ENCODE results near the gene SLC35G3.

The SLC35G3 gene

DNA sequence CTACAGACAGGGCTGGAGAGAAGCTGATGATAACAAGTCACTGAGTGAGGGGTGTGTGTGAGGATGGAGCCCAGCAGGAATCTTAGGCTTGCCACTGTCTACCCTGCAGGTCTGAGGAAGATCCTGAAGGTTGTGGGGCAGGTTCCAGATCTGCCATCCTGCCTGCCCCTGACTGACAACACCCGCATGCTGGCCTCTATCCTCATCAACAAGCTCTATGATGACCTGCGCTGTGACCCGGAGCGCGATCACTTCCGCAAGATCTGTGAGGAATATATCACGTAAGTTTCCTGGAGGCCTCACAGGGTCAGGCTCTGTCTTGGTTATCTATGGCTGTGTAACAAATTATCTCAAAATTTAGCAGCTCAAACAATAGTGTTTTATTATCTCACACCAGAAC is 30.3 kb downstream of the SLC35G3 start:
- no peak overlapping the region for H3K4me3 ChIP-seq (ENCODE audit: low read depth, low read length)
- TF ChIP-seq, protein P1, sequence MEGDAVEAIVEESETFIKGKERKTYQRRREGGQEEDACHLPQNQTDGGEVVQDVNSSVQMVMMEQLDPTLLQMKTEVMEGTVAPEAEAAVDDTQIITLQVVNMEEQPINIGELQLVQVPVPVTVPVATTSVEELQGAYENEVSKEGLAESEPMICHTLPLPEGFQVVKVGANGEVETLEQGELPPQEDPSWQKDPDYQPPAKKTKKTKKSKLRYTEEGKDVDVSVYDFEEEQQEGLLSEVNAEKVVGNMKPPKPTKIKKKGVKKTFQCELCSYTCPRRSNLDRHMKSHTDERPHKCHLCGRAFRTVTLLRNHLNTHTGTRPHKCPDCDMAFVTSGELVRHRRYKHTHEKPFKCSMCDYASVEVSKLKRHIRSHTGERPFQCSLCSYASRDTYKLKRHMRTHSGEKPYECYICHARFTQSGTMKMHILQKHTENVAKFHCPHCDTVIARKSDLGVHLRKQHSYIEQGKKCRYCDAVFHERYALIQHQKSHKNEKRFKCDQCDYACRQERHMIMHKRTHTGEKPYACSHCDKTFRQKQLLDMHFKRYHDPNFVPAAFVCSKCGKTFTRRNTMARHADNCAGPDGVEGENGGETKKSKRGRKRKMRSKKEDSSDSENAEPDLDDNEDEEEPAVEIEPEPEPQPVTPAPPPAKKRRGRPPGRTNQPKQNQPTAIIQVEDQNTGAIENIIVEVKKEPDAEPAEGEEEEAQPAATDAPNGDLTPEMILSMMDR (IDR thresholded peaks at IDR 0.05; ENCODE audit: low read depth, low read length), result no peak

- no peak overlapping the region for H3K4me3 ChIP-seq (ENCODE audit: low read depth, low read length)
- TF ChIP-seq, protein P1 (IDR thresholded peaks at IDR 0.05; ENCODE audit: low read depth, low read length), result no peak
Observed at GRCh38 chr17:35162755-35163154, 31.4 kb downstream of the SLC35G3 start.

DNA sequence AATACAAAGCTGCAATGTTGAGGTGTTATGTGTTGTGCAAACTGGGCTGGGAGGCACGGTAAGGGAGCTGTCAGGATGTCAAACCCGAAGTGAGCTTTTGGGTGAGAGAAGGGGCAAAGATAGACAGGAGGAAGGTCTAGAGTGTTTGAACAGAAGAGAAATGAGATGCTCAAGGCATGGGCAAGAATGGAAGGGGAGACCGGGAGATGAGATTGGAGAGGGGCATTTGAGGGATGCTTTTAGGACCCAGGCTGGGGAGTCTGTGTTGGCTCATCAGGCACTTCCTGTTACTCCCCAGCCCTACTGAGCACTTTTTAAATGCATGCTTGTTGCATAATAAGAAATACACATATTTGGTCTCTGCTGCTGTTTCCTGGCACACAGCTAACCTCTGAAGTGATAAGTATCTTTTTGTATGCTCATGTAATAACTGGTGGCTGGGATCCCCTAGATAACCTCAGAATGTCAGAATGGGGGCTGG is 32.9 kb downstream of the SLC35G3 start:
- H3K4me3 ChIP-seq (ENCODE audit: low read depth, low read length), result no peak overlapping the region
- TF ChIP-seq, protein P1 (IDR thresholded peaks at IDR 0.05; ENCODE audit: low read depth, low read length), result no peak

DNA sequence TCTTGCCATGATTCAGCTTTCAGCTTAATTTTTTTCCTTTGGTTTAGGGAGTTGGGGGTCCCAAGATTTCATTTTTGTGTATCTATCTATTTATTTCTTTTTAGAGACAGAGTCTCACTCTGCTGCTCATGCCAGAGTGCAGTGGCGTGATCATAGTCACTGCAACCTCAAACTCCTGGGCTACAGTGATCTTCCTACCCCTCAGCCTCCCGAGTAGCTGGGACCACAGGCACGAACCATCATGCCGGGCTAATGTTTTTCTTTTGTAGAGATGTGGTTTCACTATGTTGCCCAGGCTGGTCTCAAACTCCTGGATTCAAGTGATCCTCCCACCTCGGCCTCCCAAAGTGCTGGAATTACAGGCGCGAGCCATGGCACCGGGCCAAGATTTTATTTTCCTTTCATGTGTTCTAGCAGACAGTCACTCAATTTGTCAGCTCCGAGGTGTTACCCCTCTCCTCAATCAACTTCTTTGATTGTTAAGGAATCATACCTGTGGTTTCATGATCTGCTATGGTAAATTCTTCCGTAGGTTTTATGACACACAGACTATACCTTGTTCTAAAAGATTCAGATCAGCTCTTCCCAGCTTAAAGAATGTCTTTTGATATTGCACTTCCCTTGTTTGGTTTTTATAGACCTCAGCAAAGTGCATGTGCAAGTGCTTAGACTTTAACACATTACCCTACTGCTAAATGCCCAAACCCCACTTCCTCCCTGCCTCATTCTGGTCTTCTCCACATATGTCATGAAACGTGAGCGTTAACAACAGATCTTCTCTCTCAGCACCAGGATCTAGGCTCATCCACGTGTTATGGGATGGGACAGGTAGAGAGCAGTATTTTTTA is 33.6 kb downstream of the SLC35G3 start:
- no peak overlapping the region for H3K4me3 ChIP-seq (ENCODE audit: low read depth, low read length)
- TF ChIP-seq, protein P1 (IDR thresholded peaks at IDR 0.05; ENCODE audit: low read depth, low read length), result no peak

DNA sequence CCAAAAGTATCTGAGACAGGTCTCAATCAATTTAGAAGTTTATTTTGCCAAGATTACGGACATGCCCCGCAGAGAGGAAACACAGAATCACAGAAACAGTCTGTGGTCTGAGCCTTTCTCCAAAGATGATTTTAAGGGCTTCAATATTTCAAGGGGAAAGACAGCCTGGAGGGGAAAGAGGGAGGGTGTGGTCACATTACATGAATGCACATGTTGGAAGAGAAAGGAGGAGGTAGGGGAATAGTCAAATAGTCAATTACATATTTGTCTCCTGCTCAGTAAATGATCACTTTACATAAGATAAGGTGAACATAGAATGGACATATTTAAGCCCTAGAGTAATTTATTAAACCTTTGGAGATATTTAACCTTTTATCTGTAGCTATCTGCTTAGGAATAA is 34.3 kb downstream of the SLC35G3 start:
- TF ChIP-seq, protein P1 (IDR thresholded peaks at IDR 0.05; ENCODE audit: low read depth, low read length), result no peak
- no peak overlapping the region for H3K4me3 ChIP-seq (ENCODE audit: low read depth, low read length)

GRCh38 chr17:35155246-35155645 is 38.9 kb downstream of the SLC35G3 start:
- TF ChIP-seq, protein P1 (IDR thresholded peaks at IDR 0.05; ENCODE audit: low read depth, low read length), result no peak
- no peak overlapping the region for H3K4me3 ChIP-seq (ENCODE audit: low read depth, low read length)

Measured in WI38 (cell line).